Measurements from ENCODE around the gene ARFGEF2. TPM values are rescaled to one million over a fixed set of nuclear protein-coding genes. Genes with fewer than 3 reads are reported as not detected.

The ARFGEF2 gene
- total RNA-seq, 1 experiment from 2014 or later, result 47.0 TPM

GRCh38 chr20:48984575-48985219 lies 63.2 kb downstream of the ARFGEF2 start:
- Histone ChIP-seq H3K27ac (peak overlapping the region; percentile 56; the same call in 1 of the 2 replicates), H3K36me3 (ENCODE audit: low read depth) (peaks cover 58% of the 10 kb centered on the region), H3K4me3 (no peak overlapping the region), H3K79me2 (ENCODE audit: low read depth) (no peaks in the 10 kb centered on the region), H3K4me2 (no peak overlapping the region), H3F3A (ENCODE audit: insufficient read depth, low read depth) (peaks cover 35% of the 10 kb centered on the region; the same call in 1 of the 2 replicates), H3K27me3 (ENCODE audit: insufficient read depth, low read depth) (no peaks in the 10 kb centered on the region), H2AFZ (no peak overlapping the region), H4K20me1 (ENCODE audit: insufficient read depth) (peaks cover 6% of the 10 kb centered on the region), H3K9me2 (ENCODE audit: insufficient read depth) (no peaks in the 10 kb centered on the region), H3K4me1 (replicated peaks; ENCODE audit: insufficient read depth) (peaks cover 18% of the 10 kb centered on the region), H3K9me3 (ENCODE audit: insufficient read depth, low read depth) (no peaks in the 10 kb centered on the region)
- intact Hi-C loops (cut with micrococcal nuclease; ENCODE audit: unreplicated experiment), result loop anchor here (5.0 kb wide), 2 partner anchors 327 to 347 kb away; no protein-coding TSS in a partner anchor
- ChIA-PET POLR2A (ENCODE audit: unreplicated experiment) (interaction anchor here (0.7 kb wide), 1 partner anchor 259 kb away, joined by 3 read pairs; no protein-coding TSS in a partner anchor), CTCF (no interaction called here)
- no peak for DNase-seq
- no TSS peak for BruUV-seq (replicated peaks)
- TF ChIP-seq CTCF (conservative IDR thresholded peaks at IDR 0.05) (no peak), EZH2 (IDR thresholded peaks at IDR 0.05; ENCODE audit: low read depth) (no peak)

GRCh38 chr20:48986899-48987298 lies 65.4 kb downstream of the ARFGEF2 start:
- H3F3A ChIP-seq (ENCODE audit: insufficient read depth, low read depth), result peaks cover 35% of the 10 kb centered on the region; the same call in 1 of the 2 replicates
- no TSS peak for BruUV-seq (replicated peaks)
- peaks cover 18% of the 10 kb centered on the region for H3K4me1 ChIP-seq (replicated peaks; ENCODE audit: insufficient read depth)
- no peak overlapping the region for H3K4me2 ChIP-seq
- peaks cover 74% of the 10 kb centered on the region for H3K36me3 ChIP-seq (ENCODE audit: low read depth)
- intact Hi-C loops (cut with micrococcal nuclease; ENCODE audit: unreplicated experiment), result no loop called here
- peaks cover 6% of the 10 kb centered on the region for H4K20me1 ChIP-seq (ENCODE audit: insufficient read depth)
- no peaks in the 10 kb centered on the region for H3K79me2 ChIP-seq (ENCODE audit: low read depth)
- DNase-seq, result no peak
- no peak overlapping the region for H3K27ac ChIP-seq
- H2AFZ ChIP-seq, result no peak overlapping the region
- no peaks in the 10 kb centered on the region for H3K9me3 ChIP-seq (ENCODE audit: insufficient read depth, low read depth)
- peak; percentile 65 for TF ChIP-seq CTCF (conservative IDR thresholded peaks at IDR 0.05)
- no peak for TF ChIP-seq EZH2 (IDR thresholded peaks at IDR 0.05; ENCODE audit: low read depth)
- CTCF ChIA-PET, result no interaction called here
- no peaks in the 10 kb centered on the region for H3K27me3 ChIP-seq (ENCODE audit: insufficient read depth, low read depth)
- H3K4me3 ChIP-seq, result no peak overlapping the region
- H3K9me2 ChIP-seq (ENCODE audit: insufficient read depth), result no peaks in the 10 kb centered on the region
- POLR2A ChIA-PET (ENCODE audit: unreplicated experiment), result interaction anchor here (0.7 kb wide), 1 partner anchor 41 kb away, joined by 6 read pairs; no protein-coding TSS in a partner anchor

- Histone ChIP-seq H3K4me3 (no peak overlapping the region), H3K4me1 (replicated peaks; ENCODE audit: insufficient read depth) (no peaks in the 10 kb centered on the region), H3K79me2 (ENCODE audit: low read depth) (no peaks in the 10 kb centered on the region), H3K9me3 (ENCODE audit: insufficient read depth, low read depth) (no peaks in the 10 kb centered on the region), H3K27ac (no peak overlapping the region), H2AFZ (no peak overlapping the region), H4K20me1 (ENCODE audit: insufficient read depth) (peaks cover 6% of the 10 kb centered on the region), H3K27me3 (ENCODE audit: insufficient read depth, low read depth) (no peaks in the 10 kb centered on the region), H3K9me2 (ENCODE audit: insufficient read depth) (no peaks in the 10 kb centered on the region), H3F3A (ENCODE audit: insufficient read depth, low read depth) (peaks cover 9% of the 10 kb centered on the region; the same call in 1 of the 2 replicates), H3K36me3 (ENCODE audit: low read depth) (peaks cover 57% of the 10 kb centered on the region), H3K4me2 (no peak overlapping the region)
- DNase-seq, result no peak
- BruUV-seq (replicated peaks), result no TSS peak
- no peak for TF ChIP-seq EZH2 (IDR thresholded peaks at IDR 0.05; ENCODE audit: low read depth)
- no peak for TF ChIP-seq CTCF (conservative IDR thresholded peaks at IDR 0.05)
- intact Hi-C loops (cut with micrococcal nuclease; ENCODE audit: unreplicated experiment), result no loop called here
- ChIA-PET POLR2A (ENCODE audit: unreplicated experiment) (no interaction called here), CTCF (no interaction called here)
These were observed 69.0 kb downstream of the ARFGEF2 start for GRCh38 chr20:48990467-48990866.
